ENCODE measurements around the gene PURB.

- TF ChIP-seq EZH2 (IDR thresholded peaks at IDR 0.05; ENCODE audit: low read depth, unreplicated experiment) (no peak), POLR2AphosphoS5 (IDR thresholded peaks at IDR 0.05; ENCODE audit: low read depth) (no peak), EZH2phosphoT487 (IDR thresholded peaks at IDR 0.05; ENCODE audit: unreplicated experiment) (no peak)
- TF ChIP-seq, protein P1, sequence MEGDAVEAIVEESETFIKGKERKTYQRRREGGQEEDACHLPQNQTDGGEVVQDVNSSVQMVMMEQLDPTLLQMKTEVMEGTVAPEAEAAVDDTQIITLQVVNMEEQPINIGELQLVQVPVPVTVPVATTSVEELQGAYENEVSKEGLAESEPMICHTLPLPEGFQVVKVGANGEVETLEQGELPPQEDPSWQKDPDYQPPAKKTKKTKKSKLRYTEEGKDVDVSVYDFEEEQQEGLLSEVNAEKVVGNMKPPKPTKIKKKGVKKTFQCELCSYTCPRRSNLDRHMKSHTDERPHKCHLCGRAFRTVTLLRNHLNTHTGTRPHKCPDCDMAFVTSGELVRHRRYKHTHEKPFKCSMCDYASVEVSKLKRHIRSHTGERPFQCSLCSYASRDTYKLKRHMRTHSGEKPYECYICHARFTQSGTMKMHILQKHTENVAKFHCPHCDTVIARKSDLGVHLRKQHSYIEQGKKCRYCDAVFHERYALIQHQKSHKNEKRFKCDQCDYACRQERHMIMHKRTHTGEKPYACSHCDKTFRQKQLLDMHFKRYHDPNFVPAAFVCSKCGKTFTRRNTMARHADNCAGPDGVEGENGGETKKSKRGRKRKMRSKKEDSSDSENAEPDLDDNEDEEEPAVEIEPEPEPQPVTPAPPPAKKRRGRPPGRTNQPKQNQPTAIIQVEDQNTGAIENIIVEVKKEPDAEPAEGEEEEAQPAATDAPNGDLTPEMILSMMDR (conservative IDR thresholded peaks at IDR 0.05; ENCODE audit: low read depth in 2 of 2), result no peak
- TF ChIP-seq, protein P2, sequence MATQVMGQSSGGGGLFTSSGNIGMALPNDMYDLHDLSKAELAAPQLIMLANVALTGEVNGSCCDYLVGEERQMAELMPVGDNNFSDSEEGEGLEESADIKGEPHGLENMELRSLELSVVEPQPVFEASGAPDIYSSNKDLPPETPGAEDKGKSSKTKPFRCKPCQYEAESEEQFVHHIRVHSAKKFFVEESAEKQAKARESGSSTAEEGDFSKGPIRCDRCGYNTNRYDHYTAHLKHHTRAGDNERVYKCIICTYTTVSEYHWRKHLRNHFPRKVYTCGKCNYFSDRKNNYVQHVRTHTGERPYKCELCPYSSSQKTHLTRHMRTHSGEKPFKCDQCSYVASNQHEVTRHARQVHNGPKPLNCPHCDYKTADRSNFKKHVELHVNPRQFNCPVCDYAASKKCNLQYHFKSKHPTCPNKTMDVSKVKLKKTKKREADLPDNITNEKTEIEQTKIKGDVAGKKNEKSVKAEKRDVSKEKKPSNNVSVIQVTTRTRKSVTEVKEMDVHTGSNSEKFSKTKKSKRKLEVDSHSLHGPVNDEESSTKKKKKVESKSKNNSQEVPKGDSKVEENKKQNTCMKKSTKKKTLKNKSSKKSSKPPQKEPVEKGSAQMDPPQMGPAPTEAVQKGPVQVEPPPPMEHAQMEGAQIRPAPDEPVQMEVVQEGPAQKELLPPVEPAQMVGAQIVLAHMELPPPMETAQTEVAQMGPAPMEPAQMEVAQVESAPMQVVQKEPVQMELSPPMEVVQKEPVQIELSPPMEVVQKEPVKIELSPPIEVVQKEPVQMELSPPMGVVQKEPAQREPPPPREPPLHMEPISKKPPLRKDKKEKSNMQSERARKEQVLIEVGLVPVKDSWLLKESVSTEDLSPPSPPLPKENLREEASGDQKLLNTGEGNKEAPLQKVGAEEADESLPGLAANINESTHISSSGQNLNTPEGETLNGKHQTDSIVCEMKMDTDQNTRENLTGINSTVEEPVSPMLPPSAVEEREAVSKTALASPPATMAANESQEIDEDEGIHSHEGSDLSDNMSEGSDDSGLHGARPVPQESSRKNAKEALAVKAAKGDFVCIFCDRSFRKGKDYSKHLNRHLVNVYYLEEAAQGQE (IDR thresholded peaks at IDR 0.05; ENCODE audit: unreplicated experiment), result no peak
These were observed 3.7 kb downstream of the PURB start for GRCh38 chr7:44881610-44882009.

Measured in GM23338 (cell line).